Testis (tissue), 3 donors: ENCODE results near the gene CHTF18. TPM values are rescaled to one million over a fixed set of nuclear protein-coding genes. Genes with fewer than 3 reads are reported as not detected.
"Not testable (repeated sequence)": the region's sequence is repeated elsewhere in the genome, so short reads cannot be mapped to it uniquely, and the experiment has no call there.

Experiments
- DNase-seq: peaks from one replicate; pipeline ENCODE4 v3.0.0-alpha.2; 2019
- H3K27ac ChIP-seq, 2 donors: fragments of 200-600 bp; sonication (generic); one replicate each; pipeline ENCODE4 v1.5.1; 2019
- H3K27me3 ChIP-seq: fragments of 200-600 bp; sonication (generic); one replicate; pipeline ENCODE4 v1.5.1; 2019
- H3K36me3 ChIP-seq: fragments of 200-600 bp; sonication (generic); one replicate; pipeline ENCODE4 v1.5.1; 2017; ENCODE audit warnings: low read depth; ENCODE audit errors: missing control alignments
- H3K4me1 ChIP-seq: fragments of 200-600 bp; sonication (generic); one replicate; pipeline ENCODE4 v1.5.1; 2019
- H3K4me3 ChIP-seq, 2 donors: fragments of 200-600 bp; sonication (generic); one replicate each; pipeline ENCODE4 v1.5.1; 2017 to 2019
- H3K9me3 ChIP-seq: fragments of 200-600 bp; sonication (generic); one replicate; pipeline ENCODE4 v1.5.1; 2017
- POLR2A ChIP-seq: fragments of 450-650 bp; IDR thresholded peaks from one replicate; pipeline ENCODE4 v1.6.1; 2017; ENCODE audit warnings: antibody characterized with exemption, mild to moderate bottlenecking, moderate library complexity
- whole genome bisulfite sequencing, 2 donors: methylation state at CpG; one replicate each; pipeline ENCODE4 v1.1.5; 2018; 5-methylcytosine and 5-hydroxymethylcytosine counted together
- intact Hi-C: fragments of 100-400 bp; cut with DNase I; formaldehyde crosslinking; loops from one replicate; pipeline ENCODE4 v1.15.1; 2023; ENCODE audit warnings: low total_unique reads
- polyA plus RNA-seq: library from polyadenylated mRNA; stranded (reverse); fragments of 350-450 nt; fragmentation: Illumina TruSeq; extraction: RNeasy Lipid Tissue Mini Kit (QIAGEN cat#74804); gene quantifications from one replicate; pipeline ENCODE4 v1.2.3, GENCODE V29; 2014; ENCODE audit warnings: low read depth, low replicate concordance; ENCODE audit not compliant: insufficient read depth
- total RNA-seq, 2 donors: library from RNA; depleted of rRNA; stranded (reverse); fragments of >200 nt; gene quantifications; one replicate each; pipeline ENCODE4 v1.2.3, GENCODE V29; 2016
- TF ChIP-seq, protein P1 (sequence below), 3 experiments: fragments of 450-650 bp in 2 of 3; fragments of 200-600 bp in 1 of 3; sonication (generic) in 1 of 3; IDR thresholded peaks; one replicate each; pipeline ENCODE4 v1.5.1; 2016 to 2019; ENCODE audit warnings: antibody characterized with exemption in 3 of 3, mild to moderate bottlenecking in 2 of 3, moderate library complexity in 1 of 3

The CHTF18 gene
- total and polyA plus RNA-seq, 3 donors from 2014 or later: 32.5 to 95.0 (median 90.6) TPM

GRCh38 chr16:835373-835772, 47.0 kb downstream of the CHTF18 start:
- Histone ChIP-seq H3K4me1 (no peaks in the 10 kb centered on the region), H3K9me3 (no peaks in the 10 kb centered on the region), H3K4me3 (no peak overlapping the region), H3K36me3 (no peaks in the 10 kb centered on the region), H3K27ac (no peak overlapping the region), H3K27me3 (no peaks in the 10 kb centered on the region)
- 80 to 97% methylated on average over 1 to 8 of the region's 10 CpGs for WGBS, 2 donors
- no peak for TF ChIP-seq POLR2A
- TF ChIP-seq, protein P1, sequence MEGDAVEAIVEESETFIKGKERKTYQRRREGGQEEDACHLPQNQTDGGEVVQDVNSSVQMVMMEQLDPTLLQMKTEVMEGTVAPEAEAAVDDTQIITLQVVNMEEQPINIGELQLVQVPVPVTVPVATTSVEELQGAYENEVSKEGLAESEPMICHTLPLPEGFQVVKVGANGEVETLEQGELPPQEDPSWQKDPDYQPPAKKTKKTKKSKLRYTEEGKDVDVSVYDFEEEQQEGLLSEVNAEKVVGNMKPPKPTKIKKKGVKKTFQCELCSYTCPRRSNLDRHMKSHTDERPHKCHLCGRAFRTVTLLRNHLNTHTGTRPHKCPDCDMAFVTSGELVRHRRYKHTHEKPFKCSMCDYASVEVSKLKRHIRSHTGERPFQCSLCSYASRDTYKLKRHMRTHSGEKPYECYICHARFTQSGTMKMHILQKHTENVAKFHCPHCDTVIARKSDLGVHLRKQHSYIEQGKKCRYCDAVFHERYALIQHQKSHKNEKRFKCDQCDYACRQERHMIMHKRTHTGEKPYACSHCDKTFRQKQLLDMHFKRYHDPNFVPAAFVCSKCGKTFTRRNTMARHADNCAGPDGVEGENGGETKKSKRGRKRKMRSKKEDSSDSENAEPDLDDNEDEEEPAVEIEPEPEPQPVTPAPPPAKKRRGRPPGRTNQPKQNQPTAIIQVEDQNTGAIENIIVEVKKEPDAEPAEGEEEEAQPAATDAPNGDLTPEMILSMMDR (IDR thresholded peaks at IDR 0.05): no peak
- DNase-seq: no peak
- intact Hi-C loops: no loop called here

DNA sequence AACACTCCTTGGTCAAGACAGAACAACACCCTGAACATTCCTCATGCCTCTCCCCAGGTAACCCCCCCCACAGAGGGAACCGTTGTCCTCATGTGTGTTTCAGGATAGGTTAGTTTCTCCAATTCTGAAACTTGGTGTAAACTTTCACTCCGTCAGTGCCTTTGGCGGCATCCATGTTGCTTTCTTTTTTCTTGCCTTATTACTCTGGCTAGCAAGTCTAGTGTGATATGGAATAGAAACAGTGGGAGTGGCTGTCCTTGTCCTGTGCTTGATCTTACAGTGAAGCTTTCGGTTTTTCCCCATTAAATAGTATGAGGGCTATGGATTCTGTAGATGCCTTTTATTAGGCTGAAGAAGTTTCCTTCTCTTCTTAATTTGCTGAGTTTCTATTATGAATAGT, 47.8 kb downstream of the CHTF18 start:
- no peaks in the 10 kb centered on the region for H3K27me3 ChIP-seq
- intact Hi-C loops: no loop called here
- no peak for DNase-seq
- H3K4me3 ChIP-seq: no peak overlapping the region
- H3K4me1 ChIP-seq: no peaks in the 10 kb centered on the region
- H3K27ac ChIP-seq: no peak overlapping the region
- no peaks in the 10 kb centered on the region for H3K36me3 ChIP-seq
- WGBS, 2 donors: 93 to 95% methylated on average over 4 of the region's 4 CpGs
- TF ChIP-seq, protein P1 (IDR thresholded peaks at IDR 0.05): no peak
- no peaks in the 10 kb centered on the region for H3K9me3 ChIP-seq

DNA sequence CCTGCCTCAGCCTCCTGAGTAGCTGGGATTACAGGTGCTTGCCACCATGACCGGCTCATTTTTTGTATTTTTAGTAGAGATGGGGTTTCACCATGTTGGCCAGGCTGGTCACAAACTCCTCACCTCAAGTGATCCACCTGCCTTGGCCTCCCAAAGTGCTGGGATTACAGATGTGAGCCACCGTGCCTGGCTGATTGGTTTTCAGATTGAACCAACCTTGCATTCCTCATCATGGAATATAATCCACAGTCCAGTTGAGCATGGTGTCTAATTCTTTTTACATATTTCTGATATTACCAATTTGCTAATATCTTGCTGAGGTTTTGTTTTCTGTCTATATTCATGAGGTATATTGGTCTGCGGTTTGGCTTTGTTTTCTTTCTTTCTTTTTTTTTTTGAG, 48.4 kb downstream of the CHTF18 start:
- H3K27me3 ChIP-seq: not testable (repeated sequence)

DNA sequence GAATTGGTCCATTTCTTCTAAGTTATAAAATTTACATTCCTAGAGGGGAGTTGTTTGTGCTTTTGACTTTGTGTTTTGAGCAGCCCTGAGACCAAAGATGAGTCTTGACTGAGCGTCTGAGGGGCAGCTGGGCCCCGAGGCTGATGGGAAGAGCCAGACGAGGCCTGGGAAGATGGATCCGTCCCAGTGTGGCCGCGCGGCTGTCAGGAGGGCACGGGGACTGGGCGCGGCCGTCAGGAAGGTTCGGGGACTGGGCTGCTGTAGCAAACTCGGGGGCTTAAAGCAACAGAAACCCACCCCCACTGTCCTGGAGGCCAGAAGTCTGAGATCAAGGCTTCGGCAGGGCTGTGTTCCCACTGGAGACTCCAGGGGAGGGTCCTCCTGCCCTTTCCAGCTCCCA, 50.3 kb downstream of the CHTF18 start:
- no peaks in the 10 kb centered on the region for H3K4me1 ChIP-seq
- H3K4me3 ChIP-seq: no peak overlapping the region
- no peak for TF ChIP-seq POLR2A
- TF ChIP-seq, protein P1 (IDR thresholded peaks at IDR 0.05): no peak
- no peaks in the 10 kb centered on the region for H3K9me3 ChIP-seq
- DNase-seq: no peak
- no peaks in the 10 kb centered on the region for H3K27me3 ChIP-seq
- H3K36me3 ChIP-seq: no peaks in the 10 kb centered on the region
- intact Hi-C loops: no loop called here
- H3K27ac ChIP-seq: no peak overlapping the region
- 86 to 94% methylated on average over 12 to 14 of the region's 14 CpGs for WGBS, 2 donors

More for the DNA sequence above, 48.4 kb downstream of the CHTF18 start:
- H3K27ac ChIP-seq, H3K4me1 ChIP-seq, DNase-seq, H3K4me3 ChIP-seq, intact Hi-C loops, H3K36me3 ChIP-seq, H3K9me3 ChIP-seq: not testable (repeated sequence)
- WGBS, 2 donors: 91 to 93% methylated on average over 3 of the region's 3 CpGs

DNA sequence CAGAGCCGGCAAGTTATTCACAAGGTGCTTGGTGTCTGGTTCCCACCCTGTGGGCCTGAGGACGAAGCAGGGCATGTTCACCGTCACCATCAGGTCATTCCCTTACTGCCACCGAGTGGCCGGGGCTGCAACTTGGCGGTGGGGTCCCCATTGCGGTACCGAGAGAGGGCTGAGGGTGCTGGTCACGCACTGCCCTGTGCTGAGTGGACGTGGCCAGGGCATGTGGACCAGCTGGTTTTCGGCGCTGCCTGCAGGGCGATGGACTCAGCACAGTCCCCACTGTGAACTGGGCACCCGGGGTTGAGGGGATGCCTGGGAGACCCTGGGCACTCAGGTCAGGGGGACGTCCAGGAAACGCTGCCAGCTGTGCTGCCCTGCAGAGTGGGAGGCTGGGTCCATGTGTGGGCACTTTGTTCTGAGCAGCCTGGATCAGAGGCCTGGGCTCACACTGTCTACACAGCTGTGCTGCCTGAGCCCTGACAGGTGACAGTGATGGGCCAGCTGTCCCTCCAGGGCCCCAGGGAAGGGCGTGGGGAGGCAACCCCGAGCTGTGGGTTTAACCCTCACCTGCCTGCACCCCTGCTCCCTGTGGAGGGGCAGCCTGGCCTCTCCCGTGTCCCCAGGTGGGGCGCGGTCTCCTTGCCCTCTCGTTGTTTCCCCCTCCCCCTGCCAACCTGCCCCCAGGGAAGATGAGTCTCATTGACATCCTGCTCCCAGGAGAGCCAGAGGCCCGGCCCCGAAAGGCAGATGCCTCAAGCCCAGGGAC, 51.4 kb downstream of the CHTF18 start:
- Histone ChIP-seq H3K4me1 (no peaks in the 10 kb centered on the region), H3K27me3 (no peaks in the 10 kb centered on the region), H3K4me3 (no peak overlapping the region), H3K36me3 (no peaks in the 10 kb centered on the region), H3K9me3 (no peaks in the 10 kb centered on the region), H3K27ac (no peak overlapping the region)
- no peak for DNase-seq
- WGBS, 2 donors: 76% methylated on average over 24 of the region's 24 CpGs; no CpG with 5 or more reads in 1 of the 2 donors
- intact Hi-C loops: no loop called here
- no peak for TF ChIP-seq POLR2A
- TF ChIP-seq, protein P1 (IDR thresholded peaks at IDR 0.05): no peak
